GM19468 (cell line): ENCODE measurements around the gene GGN.
"Not testable (repeated sequence)": the region's sequence is repeated elsewhere in the genome, so short reads cannot be mapped to it uniquely, and the experiment has no call there.

Source experiments
- ATAC-seq: cut with Tn5 transposase; IDR thresholded peaks from one replicate; pipeline ENCODE4 v1.9.1; 2021; ENCODE audit warnings: mild to moderate bottlenecking, moderate library complexity, moderate number of reproducible peaks; ENCODE audit not compliant: unreplicated experiment; ENCODE audit errors: extremely low read depth

GGN gene

DNA sequence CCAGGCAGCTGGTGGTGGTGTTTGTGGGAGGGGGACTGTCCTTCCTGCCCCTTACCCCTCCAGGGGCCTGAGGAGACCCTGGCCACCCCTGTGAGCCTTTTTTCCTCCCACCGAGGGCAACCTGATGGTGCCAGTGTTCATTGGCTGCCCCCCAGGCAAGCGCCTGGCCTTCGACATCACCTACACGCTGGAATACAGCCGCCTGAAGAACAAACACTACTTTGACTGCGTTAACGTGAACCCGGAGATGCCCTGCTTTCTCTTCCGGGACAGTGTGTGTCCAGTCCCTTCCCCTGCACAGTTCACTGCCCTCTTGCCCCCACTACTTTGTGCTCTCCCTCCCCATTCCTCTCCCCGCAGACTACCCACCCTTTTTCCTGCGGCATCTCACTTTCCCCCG lies 20.8 kb downstream of the GGN start:
- ATAC-seq: no peak

DNA sequence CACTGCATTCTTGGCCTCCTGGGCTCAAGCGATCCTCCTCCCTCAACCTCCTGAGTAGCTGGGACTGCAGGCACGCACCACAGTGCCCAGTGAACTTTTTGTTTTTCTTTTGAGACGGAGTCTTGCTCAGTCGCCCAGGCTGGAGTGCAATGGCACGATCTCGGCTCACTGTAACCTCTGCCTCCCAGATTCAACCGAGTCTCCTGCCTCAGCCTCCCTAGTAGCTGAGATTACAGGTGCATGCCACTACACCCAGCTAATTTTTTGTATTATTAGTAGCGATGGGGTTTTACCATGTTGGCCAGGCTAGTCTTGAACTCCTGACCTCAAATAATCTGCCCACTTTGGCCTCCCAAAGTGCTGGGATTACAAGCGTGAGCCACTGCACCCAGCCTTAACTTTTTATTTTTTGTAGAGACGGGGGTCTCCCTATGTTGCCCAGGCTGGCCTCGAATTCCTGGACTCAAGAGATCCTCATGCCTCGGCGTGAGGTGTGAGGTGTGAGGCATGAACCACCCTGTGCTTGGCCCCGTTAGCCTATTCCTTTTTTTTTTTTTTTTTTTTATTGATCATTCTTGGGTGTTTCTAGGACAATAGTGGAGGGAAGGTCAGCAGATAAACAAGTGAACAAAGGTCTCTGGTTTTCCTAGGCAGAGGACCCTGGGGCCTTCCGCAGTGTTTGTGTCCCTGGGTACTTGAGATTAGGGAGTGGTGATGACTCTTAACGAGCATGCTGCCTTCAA lies 24.7 kb downstream of the GGN start:
- ATAC-seq: not testable (repeated sequence)

- ATAC-seq: no peak
Measured at GRCh38 chr19:38362076-38362945, 25.5 kb downstream of the GGN start.

DNA sequence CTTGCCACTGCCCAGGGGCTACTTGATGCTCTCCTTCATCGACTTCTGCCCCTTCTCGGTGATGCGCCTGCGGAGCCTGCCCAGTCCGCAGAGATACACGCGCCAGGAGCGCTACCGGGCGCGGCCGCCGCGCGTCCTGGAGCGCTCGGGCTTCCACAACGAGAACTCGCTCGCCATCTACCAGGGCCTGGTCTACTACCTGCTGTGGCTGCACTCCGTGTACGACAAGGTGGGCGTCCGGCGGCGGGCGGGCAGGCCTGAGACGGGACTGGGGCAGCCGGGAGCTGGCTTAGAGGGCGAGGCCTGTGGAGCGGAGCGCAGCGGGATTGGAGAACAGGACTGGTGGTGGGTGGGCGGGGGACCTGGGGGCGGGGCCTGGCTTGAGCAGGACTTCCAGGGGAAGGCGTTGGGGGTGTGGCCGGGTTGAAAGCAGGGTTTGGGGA lies 26.2 kb downstream of the GGN start:
- no peak for ATAC-seq

DNA sequence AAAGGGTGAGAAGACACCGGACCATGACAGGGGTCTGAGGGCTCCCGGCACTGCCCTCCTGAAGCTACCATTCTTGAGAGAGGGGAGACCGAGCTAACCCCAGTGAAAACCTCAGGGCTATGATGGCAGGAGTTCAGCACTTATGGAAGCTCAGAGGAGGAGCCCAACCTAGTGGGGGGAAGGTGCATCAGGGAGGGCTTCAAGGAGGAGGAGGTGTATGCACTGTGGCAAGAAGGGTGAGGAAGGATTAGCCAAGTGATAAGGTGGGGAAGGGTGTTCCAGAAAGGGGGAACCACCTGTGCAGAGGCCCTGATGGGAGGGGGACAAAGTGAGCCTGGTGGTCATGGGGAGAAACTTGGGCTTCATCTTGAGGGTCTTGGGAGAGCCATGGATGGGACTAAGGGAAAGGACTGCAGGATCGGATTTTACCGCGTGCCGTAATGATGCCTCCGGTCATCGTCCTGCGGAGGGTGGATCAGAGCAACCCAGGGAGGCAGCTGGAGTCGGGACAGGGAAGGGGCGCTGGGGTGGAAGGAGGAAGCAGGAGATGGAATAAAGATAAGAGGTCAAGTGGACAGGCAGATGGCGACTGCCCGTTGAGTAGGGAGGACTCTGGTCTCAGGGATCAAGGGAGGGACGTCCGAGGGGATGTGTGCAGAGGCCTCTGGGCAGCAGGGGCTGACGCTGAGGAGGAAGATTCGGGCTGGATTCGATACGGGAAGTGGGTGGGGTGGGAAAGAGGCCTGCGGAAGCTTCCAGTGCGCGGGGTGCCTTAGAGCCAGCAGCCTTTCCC lies 26.8 kb downstream of the GGN start:
- ATAC-seq: no peak

DNA sequence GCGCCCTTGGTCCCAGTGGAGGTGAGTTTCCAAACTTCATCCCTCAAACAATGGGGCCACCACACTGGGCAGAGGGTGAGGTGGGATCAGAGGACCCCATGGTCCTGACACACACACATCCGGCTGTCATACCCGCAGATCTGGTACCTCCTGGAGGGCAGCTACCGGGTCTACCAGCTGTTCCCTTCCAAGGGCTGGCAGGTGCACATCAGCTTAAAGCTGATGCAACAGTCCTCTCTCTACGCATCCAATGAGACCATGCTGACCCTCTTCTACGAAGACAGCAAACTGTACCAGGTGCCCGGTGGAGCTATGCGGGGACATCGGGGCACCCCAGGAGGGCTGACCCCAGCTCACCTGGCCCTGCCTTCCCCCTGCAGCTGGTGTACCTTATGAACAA lies 27.5 kb downstream of the GGN start:
- ATAC-seq: no peak

DNA sequence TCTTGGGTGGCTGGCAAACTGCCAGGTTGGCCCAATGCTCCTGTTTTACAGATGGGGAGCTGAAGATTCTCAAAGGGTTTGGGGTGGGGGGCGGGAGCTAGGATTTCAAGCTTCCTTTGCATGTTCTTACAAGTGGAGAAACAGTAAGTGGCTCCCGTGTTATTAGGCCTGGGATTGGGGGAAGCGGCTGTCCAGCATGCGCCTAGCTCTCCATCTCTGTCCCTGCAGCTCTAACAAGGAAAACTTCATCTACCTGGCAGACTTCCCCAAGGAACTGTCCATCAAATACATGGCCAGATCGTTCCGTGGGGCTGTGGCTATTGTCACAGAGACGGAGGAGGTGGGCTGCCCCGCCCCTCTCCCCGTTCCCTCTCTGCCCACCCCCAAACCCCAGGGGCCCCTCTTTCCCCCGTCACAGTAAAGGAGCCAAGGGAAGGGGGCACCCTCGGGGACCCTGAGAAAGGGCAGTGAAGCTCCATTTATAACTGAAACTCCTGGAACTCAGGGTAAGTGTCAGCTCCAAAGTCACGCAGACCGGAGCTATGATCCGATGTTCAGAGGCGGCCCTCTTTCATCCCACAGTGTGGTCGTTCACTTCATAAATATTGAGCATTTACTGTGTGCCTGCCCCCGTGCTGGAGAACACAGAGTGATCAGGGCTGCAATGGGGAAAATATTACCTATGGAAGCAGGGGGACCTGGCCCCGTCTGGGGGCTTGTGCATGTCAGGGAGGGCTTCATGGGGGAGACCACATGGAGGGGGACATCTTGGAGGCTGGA lies 28.4 kb downstream of the GGN start:
- ATAC-seq: no peak

GRCh38 chr19:38358071-38358470 lies 29.8 kb downstream of the GGN start:
- ATAC-seq: no peak

DNA sequence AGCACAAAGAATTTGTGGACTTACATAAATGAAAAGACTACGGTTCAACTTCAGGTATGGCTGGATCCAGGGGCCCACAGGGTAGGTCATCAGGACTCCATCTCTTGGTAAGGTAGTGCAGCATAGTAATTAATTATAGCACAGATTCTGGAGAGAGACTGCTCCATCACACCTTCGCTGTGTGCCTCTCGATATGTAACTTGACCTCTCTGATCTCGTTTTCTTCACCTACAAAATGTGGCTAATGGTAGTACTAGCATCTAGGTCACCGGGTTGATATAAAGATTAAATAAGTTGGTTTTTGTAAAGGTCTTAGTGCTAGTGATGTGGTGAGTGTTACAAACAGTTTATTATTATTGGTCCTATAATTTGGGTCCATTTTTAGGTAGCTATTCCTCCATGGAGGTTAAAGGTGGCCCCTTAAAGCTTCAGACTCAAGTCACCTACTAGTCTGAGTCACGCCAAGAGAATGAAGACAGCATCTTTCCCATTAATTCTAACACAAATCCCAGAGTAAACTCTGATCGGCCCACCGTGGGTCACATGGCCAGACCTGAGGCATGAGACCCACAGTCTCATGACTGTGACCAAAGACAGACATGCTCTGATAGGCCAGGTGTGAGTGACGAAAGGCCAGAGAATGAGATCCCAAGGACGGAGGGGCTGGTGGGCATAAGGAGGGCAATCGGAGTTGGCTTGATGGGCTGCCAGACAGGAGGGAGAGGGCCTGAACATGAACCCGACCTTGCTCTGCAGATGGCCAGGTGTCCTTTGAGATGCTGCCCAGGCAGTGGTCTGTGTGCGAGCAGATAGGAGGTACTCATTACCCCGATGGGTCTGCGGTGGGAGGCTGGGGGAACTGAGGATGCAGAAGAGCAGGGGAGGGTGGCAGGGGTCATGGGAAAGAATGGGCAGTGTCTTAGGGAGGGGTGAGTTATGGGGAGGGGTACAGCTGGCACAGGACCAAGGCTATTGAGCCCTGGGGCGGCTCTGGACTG lies 31.8 kb downstream of the GGN start:
- no peak for ATAC-seq

- ATAC-seq: no peak
Measured at GRCh38 chr19:38352611-38353010, 35.2 kb downstream of the GGN start.

GRCh38 chr19:38351865-38352395 lies 35.9 kb downstream of the GGN start:
- no peak for ATAC-seq

- ATAC-seq: no peak
Measured at GRCh38 chr19:38350883-38351282, 37.0 kb downstream of the GGN start.

GRCh38 chr19:38346837-38347236 lies 41.0 kb downstream of the GGN start:
- ATAC-seq: no peak

GRCh38 chr19:38340927-38341326 lies 46.9 kb downstream of the GGN start:
- no peak for ATAC-seq

DNA sequence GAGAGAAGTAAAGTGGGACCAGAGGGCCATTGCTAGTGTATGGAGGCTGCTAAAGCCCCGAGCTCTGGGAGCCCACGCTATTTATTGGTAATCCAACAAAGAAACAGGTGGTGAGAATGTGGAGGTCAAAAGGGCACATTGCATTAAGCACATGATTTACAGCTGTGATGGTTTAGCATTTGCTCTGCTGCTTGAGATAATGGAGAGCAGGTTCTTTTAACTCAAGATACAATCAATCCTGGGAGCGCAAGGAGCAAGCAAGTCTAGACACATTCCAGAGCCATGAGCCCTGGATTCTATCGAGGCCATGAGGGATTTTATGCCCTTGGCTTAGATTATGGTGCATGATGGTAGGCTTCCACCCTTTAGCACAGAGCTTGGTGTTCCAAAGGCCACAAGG lies 48.8 kb downstream of the GGN start:
- ATAC-seq: not testable (repeated sequence)

DNA sequence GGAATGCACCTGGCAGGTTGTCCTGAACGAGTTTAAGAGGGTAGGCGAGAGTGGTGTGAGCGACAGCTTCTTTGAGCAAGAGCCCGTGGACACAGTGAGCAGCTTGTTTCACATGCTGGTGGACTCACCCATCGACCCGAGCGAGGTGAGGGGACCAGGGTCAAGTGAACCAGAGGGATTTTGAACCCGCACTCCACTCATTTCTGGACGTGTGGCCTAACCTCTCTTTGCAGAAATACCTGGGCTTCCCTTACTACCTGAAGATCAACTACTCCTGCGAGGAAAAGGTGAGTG lies 50.5 kb downstream of the GGN start:
- ATAC-seq: no peak

DNA sequence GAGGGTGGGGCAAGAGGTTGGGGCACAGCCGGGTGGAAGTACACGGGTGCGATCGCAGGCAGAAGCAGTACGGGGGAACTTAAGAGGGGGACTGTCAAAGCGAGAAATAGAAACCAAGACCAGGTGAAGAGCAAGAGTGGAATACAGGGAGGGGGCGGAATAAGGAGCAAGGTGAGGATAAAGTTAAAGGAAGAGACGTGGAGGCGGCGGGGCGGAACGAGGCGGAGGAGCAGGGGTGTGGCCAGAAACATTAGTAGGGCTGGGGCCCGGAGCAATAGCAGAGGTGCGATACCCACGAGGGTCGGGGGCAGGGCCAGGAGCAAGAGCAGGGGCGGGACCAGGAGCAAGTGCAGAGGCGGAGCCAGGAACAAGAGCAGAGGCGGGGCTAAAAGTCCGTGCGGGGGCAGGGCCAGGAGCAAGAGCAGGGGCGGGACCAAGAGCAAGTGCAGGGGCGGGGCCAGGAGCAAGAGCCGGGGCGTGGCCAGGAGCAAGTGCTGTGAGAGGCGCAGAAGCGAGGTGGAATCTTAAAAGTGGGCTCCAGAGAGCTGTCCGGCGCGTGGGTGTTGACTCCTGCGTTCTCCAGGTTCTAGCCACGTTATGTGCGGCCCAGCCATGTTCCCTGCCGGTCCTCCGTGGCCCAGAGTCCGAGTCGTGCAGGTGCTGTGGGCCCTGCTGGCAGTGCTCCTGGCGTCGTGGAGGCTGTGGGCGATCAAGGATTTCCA lies 51.0 kb downstream of the GGN start:
- ATAC-seq: peak; percentile 26
